Skeletal muscle satellite cell (primary cell): ENCODE data around the gene NEAT1.

Source experiments
- H3K27me3 ChIP-seq: 2 replicates; pipeline ENCODE4 v1.7.0; 2013; ENCODE audit warnings: low read length; ENCODE audit not compliant: control insufficient read depth, insufficient read depth
- H3K36me3 ChIP-seq: 2 replicates; pipeline ENCODE4 v1.7.0; 2013; ENCODE audit warnings: mild to moderate bottlenecking, control low read depth, low read length; ENCODE audit not compliant: insufficient read depth
- H3K4me1 ChIP-seq: 2 replicates; pipeline ENCODE4 v1.7.0; 2013; ENCODE audit warnings: low read length; ENCODE audit not compliant: control insufficient read depth, insufficient read depth
- H3K4me2 ChIP-seq: 2 replicates; pipeline ENCODE4 v1.7.0; 2013; ENCODE audit warnings: mild to moderate bottlenecking, low read length
- H3K4me3 ChIP-seq: 2 replicates; pipeline ENCODE4 v1.7.0; 2013; ENCODE audit warnings: low read length
- H3K9ac ChIP-seq: 2 replicates; pipeline ENCODE4 v1.7.0; 2013; ENCODE audit warnings: mild to moderate bottlenecking, low read depth, low read length, moderate library complexity
- H3K9me3 ChIP-seq: replicated peaks from 2 replicates; pipeline ENCODE4 v1.7.0; 2013; ENCODE audit warnings: mild to moderate bottlenecking, control low read depth, low read length

Gene NEAT1

GRCh38 chr11:65434667-65435410 lies 12.2 kb downstream of the NEAT1 start:
- Histone ChIP-seq H3K4me3 (peak overlapping the region; percentile 39), H3K9ac (peak overlapping the region; percentile 44), H3K4me1 (peaks cover 31% of the 10 kb centered on the region)

GRCh38 chr11:65435411-65435931 lies 12.9 kb downstream of the NEAT1 start:
- no peaks in the 10 kb centered on the region for H3K9me3 ChIP-seq
- peak overlapping the region; percentile 39 for H3K4me3 ChIP-seq
- peak overlapping the region; percentile 82 for H3K4me2 ChIP-seq
- peak overlapping the region; percentile 44 for H3K9ac ChIP-seq
- H3K27me3 ChIP-seq: no peaks in the 10 kb centered on the region
- peaks cover 63% of the 10 kb centered on the region for H3K36me3 ChIP-seq
- H3K4me1 ChIP-seq: peaks cover 31% of the 10 kb centered on the region

More at GRCh38 chr11:65434667-65435410, 12.2 kb downstream of the NEAT1 start:
- peaks cover 58% of the 10 kb centered on the region for H3K36me3 ChIP-seq
- H3K9me3 ChIP-seq: no peaks in the 10 kb centered on the region
- no peaks in the 10 kb centered on the region for H3K27me3 ChIP-seq
- H3K4me2 ChIP-seq: peak overlapping the region; percentile 82

DNA sequence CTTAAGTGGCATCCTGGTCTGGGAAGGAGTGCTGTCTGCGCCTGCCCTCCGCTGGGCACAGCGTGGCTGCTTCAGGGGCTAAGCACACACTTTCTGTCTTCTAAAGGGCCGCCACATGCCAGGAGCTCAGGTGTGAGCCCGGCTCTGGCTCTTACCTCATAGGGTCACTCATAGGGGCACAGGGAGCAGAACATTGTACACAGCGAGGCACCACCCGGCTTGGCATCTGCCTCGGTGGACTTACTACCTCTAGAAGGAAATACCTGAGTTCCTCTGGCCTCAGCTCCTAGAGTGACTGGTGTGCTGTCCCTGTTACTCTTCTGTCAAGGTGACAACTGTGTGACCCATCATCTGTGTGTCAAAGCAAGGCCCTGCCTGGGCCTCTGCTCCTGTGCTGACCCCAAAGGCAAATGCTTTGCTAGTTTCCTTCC lies 13.4 kb downstream of the NEAT1 start:
- Histone ChIP-seq H3K9me3 (no peaks in the 10 kb centered on the region), H3K9ac (peak overlapping the region; percentile 44), H3K4me2 (peak overlapping the region; percentile 82), H3K27me3 (no peaks in the 10 kb centered on the region), H3K36me3 (peaks cover 63% of the 10 kb centered on the region), H3K4me1 (peaks cover 34% of the 10 kb centered on the region), H3K4me3 (peak overlapping the region; percentile 39)

GRCh38 chr11:65436412-65437032 lies 13.9 kb downstream of the NEAT1 start:
- Histone ChIP-seq H3K4me3 (peak overlapping the region; percentile 39), H3K9ac (peak overlapping the region; percentile 44), H3K4me1 (peaks cover 34% of the 10 kb centered on the region), H3K36me3 (peaks cover 63% of the 10 kb centered on the region), H3K9me3 (no peaks in the 10 kb centered on the region), H3K4me2 (peak overlapping the region; percentile 82), H3K27me3 (no peaks in the 10 kb centered on the region)

GRCh38 chr11:65437436-65438227 lies 15.0 kb downstream of the NEAT1 start:
- Histone ChIP-seq H3K9ac (peak overlapping the region; percentile 22), H3K9me3 (no peaks in the 10 kb centered on the region), H3K27me3 (no peaks in the 10 kb centered on the region), H3K36me3 (peaks cover 63% of the 10 kb centered on the region), H3K4me1 (peaks cover 42% of the 10 kb centered on the region), H3K4me3 (peak overlapping the region; percentile 21), H3K4me2 (peak overlapping the region; percentile 53)

- H3K9ac ChIP-seq: peak overlapping the region; percentile 22
- peaks cover 49% of the 10 kb centered on the region for H3K4me1 ChIP-seq
- peaks cover 70% of the 10 kb centered on the region for H3K36me3 ChIP-seq
- H3K27me3 ChIP-seq: no peaks in the 10 kb centered on the region
- H3K4me2 ChIP-seq: peak overlapping the region; percentile 53
- peak overlapping the region; percentile 16 for H3K4me3 ChIP-seq
- H3K9me3 ChIP-seq: no peaks in the 10 kb centered on the region
These were observed 15.9 kb downstream of the NEAT1 start for GRCh38 chr11:65438257-65439151.

- Histone ChIP-seq H3K9me3 (no peaks in the 10 kb centered on the region), H3K4me3 (no peak overlapping the region), H3K27me3 (no peaks in the 10 kb centered on the region), H3K4me1 (peaks cover 47% of the 10 kb centered on the region), H3K9ac (peak overlapping the region; percentile 3), H3K4me2 (peak overlapping the region; percentile 53), H3K36me3 (peaks cover 73% of the 10 kb centered on the region)
These were observed 17.0 kb downstream of the NEAT1 start for GRCh38 chr11:65439331-65440181.

- Histone ChIP-seq H3K36me3 (peaks cover 72% of the 10 kb centered on the region), H3K9me3 (no peaks in the 10 kb centered on the region), H3K4me1 (peaks cover 46% of the 10 kb centered on the region), H3K4me2 (peak overlapping the region; percentile 37), H3K4me3 (no peak overlapping the region), H3K27me3 (no peaks in the 10 kb centered on the region), H3K9ac (no peak overlapping the region)
These were observed 18.4 kb downstream of the NEAT1 start for GRCh38 chr11:65440831-65441499.

DNA sequence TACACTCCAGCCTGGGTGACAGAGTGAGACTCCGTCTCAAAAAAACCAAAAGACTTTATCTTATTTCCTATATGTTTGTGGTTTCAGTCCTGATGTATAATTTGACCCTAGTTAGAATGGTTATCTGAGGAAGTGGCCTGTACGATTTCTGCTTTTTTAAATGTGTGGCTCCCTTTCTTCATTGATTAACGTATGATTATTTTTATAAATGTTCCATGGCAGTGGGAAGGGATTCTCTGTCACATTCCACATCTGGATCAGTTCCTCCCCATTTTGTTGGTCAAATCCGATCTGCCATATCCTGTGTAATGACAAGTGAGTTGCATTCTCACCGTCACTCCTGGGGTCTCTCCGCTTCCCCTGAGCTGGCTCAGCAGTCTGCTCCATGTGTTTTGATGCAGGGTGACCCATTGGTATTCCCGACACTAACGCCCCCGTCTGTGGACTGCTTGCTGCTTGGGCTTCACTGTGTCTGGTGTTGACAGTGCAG lies 20.3 kb downstream of the NEAT1 start:
- peaks cover 72% of the 10 kb centered on the region for H3K36me3 ChIP-seq
- no peaks in the 10 kb centered on the region for H3K9me3 ChIP-seq
- peak overlapping the region; percentile 35 for H3K4me2 ChIP-seq
- H3K4me3 ChIP-seq: no peak overlapping the region
- no peaks in the 10 kb centered on the region for H3K27me3 ChIP-seq
- H3K9ac ChIP-seq: no peak overlapping the region
- peaks cover 60% of the 10 kb centered on the region for H3K4me1 ChIP-seq
